GM18519 (cell line): ENCODE measurements around the gene ANKRD29.
"Not testable (repeated sequence)": the region's sequence is repeated elsewhere in the genome, so short reads cannot be mapped to it uniquely, and the experiment has no call there.

Experiments used
- ATAC-seq: cut with Tn5 transposase; IDR thresholded peaks from one replicate; pipeline ENCODE4 v1.9.1; 2021; ENCODE audit warnings: mild to moderate bottlenecking, moderate library complexity; ENCODE audit not compliant: unreplicated experiment, low FRiP score

Gene ANKRD29

GRCh38 chr18:23568281-23569138, 94.2 kb downstream of the ANKRD29 start:
- no peak for ATAC-seq

GRCh38 chr18:23567671-23568070, 95.0 kb downstream of the ANKRD29 start:
- ATAC-seq = no peak

GRCh38 chr18:23565916-23566547, 96.7 kb downstream of the ANKRD29 start:
- ATAC-seq = no peak

GRCh38 chr18:23563377-23564043, 99.2 kb downstream of the ANKRD29 start:
- ATAC-seq = no peak

- ATAC-seq = no peak
These were observed 102.5 kb downstream of the ANKRD29 start for GRCh38 chr18:23560186-23560585.

- not testable (repeated sequence) for ATAC-seq
These were observed 105.2 kb downstream of the ANKRD29 start for GRCh38 chr18:23557511-23557910.

- no peak for ATAC-seq
These were observed 106.4 kb downstream of the ANKRD29 start for GRCh38 chr18:23556145-23556780.

GRCh38 chr18:23553887-23554286, 108.8 kb downstream of the ANKRD29 start:
- ATAC-seq = no peak

GRCh38 chr18:23552505-23552904, 110.2 kb downstream of the ANKRD29 start:
- no peak for ATAC-seq

GRCh38 chr18:23551978-23552377, 110.7 kb downstream of the ANKRD29 start:
- no peak for ATAC-seq

- no peak for ATAC-seq
These were observed 111.8 kb downstream of the ANKRD29 start for GRCh38 chr18:23550898-23551297.
